HTR-8/SVneo (cell line): Measurements from ENCODE around the gene FBXL7.
"Not testable (repeated sequence)": the region's sequence is repeated elsewhere in the genome, so short reads cannot be mapped to it uniquely, and the experiment has no call there.

ENCODE experiments used
- DNase-seq: peaks from one replicate; pipeline ENCODE4 v3.0.0; 2011; ENCODE audit warnings: low spot score, mixed read lengths; ENCODE audit not compliant: insufficient read length
- FAIRE-seq: peaks from 2 replicates; lab custom pipeline; 2011; peaks lifted over from hg19 to GRCh38; lab: Jason Lieb, UNC

FBXL7 gene

DNA sequence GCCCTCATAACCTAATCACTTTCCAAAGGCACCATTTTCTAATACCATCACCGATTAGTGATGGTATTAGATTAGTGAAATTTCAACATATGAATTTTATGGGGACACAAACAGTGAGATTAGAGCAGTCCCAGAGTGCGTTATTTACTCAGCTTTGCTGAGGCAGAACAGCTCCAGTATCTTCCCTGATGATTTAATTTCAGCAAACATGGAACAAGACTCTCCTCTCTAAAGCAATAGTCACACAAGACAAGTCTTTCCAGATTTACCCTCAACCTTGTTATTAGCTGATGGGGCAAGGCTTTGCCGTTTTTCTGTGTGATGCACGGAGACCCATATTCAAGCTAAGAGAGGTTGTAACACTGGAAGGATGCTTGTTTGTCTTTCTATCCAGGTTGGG lies 333.4 kb downstream of the FBXL7 start:
- no peak for FAIRE-seq
- no peak for DNase-seq

DNA sequence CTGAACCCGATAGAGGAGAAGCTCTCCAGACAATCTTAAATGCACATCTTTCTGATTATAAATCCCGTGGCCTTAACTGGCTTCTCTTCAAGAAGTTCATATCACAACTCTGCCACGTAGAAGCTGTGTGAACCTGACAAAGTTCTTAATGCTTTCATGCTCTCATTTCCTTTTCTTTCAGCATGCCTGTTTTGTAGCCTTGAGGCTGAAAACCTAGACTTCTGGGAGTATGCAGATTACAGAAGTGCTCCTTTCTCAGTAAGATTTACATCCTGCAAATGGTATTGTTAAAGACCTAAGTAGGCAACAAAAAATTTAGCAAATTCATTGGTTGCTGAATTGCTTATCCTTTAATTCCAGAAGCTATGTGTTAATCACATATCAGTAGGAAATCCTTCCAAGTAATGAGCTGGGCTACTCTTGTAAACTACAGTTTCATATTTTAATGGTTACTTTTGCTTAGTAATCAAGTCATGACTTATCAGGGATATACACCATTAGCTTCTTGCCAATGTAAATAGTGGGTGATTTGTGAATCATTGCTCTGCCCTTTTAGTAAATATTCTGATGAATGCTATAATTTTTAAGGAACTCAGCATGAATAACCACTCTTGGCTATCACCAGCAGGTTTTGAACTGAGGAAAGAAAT lies 334.7 kb downstream of the FBXL7 start:
- no peak for FAIRE-seq
- DNase-seq, result peak; percentile 29

DNA sequence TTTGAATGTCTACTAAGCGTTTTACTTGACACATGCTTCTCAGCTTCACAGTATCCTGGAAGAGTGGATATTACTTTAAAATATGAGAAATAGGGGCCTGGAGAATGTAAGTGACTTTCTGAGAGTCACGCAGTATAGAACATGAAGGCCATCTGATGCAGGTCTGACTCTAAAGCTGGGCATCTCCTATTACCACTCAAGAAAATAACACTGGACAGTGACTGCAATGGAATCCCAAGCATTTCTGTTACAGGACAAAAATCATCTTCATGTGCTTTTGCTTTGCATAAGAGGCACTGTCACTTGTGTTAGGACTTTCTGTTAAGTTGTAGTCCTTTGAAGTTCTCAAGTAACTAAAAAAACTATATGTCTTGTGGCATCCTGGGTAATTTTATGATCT lies 335.5 kb downstream of the FBXL7 start:
- FAIRE-seq, result peak; percentile 68

DNA sequence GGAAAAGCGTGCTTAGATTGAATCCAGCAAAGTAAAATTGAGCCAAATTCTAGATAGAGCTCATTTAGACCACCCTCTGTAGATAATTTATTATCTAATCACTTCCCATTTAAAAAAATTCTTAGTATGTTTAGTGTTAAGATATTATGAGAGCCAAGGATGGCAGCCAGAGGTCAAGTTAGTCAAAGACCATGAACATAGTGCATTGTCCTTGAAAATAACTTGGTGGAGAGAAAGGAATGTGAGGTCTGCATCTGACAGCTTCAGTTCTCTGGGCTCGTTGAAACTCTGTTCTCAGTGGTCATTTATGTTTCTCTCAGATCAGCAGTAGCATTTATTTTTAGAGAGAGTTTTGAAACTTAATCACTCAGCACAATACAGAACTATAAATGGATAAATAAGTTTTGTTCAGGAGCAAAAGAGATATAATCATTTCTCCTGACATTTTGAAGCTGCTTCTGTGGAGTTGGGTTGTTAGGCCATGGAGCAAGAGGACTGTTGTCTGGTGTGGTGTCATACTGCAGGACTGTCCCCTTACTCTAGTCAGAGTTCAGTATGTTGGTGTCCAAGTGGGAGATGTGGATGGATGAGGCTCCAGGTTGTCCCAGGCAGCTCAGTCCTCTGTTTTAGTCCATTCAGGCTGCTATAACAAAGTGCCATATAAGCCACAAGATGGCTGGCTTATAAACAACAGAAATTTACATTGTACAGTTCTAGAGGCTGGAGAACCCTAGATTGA lies 337.7 kb downstream of the FBXL7 start:
- no peak for DNase-seq
- peak; percentile 70 for FAIRE-seq

More for the DNA sequence above, 335.5 kb downstream of the FBXL7 start:
- DNase-seq, result peak; percentile 34

DNA sequence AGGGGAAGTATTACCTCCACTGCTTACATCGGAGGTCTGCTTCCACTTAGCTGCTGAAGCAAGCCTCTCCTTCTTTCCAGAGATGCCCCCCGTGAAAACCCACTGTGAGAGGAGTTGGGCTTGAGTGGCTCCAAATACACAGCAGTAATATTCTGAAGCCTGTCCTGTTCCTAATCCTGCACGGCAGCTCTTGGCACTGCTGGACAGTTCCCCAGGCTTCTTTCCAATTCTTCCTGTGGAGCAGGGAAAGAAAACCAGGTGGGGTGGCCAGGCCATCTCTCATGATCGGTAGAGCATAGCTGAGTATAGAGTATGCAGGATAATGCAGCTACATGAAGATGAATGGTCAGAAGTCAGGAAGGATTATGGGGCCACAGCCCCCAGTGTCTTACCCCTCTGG lies 344.3 kb downstream of the FBXL7 start:
- no peak for DNase-seq
- no peak for FAIRE-seq

DNA sequence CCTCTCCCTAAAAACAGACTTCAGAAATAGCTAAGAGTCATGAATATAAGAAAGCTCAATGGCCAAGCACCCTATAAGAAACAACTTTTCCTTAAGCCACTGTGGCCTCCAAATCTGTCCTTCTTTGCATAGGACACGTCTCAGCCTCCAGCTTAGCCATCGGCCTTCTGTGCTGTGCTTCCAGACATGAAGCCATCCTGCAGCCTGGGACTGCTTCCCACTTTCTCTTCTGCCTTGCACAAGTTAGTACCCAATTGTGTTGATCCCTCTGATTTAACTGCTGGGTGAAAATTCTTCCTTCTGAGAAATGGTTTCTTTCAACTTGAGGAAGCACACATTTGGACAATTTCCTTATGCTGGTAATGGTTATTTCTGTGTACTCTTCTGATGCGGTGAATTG lies 344.9 kb downstream of the FBXL7 start:
- FAIRE-seq, result peak; percentile 62
- no peak for DNase-seq

DNA sequence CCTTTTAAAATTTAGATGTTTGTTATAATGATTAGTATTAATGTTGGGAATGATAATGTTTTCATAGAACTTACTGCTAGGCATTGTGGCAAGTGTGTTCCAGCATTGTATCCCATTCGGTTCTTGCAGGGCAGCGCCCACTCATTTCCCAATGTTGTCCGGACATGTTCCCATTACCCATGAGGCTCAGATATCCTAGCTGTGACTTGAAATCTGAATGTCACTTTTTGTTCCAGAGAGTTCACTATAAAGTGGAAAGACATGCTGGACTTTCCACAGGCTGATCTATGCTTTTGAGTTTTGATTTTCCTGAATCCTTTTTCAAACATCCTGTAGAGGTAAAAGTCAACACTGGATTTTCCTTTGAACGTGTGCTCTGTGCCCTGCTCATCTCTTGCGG lies 350.6 kb downstream of the FBXL7 start:
- DNase-seq, result no peak
- FAIRE-seq, result no peak

DNA sequence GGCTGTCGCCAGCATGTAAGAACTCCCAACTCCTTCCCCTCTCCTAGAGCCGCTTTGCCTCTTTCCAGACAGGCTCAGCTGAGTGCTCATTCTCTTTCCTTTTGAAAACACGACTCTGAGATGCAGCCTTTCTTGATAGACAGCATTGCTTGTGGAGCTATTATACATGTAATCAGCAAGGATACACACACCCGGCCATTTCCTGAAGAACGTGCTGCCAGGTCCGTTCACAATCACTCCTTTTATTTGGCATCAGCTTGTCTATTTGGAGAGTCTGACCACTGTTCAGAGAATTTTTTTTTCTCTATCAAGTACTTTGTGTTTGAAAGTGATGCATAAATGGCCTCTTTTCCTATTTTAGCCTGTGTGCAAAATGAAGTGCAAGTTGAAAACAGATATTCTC lies 351.0 kb downstream of the FBXL7 start:
- FAIRE-seq, result no peak
- no peak for DNase-seq

DNA sequence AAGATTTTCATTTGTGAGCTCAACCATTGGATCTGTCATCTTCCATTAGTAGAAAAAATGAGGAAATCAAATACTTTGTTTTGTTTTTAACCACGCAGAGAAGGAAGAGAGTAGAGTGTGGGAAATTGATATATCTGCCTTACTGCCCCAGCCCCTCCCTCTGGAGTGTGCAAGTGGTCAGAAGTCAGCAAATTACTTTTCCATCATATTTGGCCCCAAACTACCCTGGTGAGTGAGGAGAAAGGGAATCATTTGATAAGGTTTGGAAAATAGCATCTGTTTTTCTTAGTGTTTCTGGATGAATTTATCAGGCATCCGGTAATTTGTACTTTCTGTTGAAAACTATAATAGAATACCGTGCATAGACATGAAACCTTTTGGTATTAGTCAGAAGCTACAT lies 352.2 kb downstream of the FBXL7 start:
- DNase-seq, result no peak
- no peak for FAIRE-seq

DNA sequence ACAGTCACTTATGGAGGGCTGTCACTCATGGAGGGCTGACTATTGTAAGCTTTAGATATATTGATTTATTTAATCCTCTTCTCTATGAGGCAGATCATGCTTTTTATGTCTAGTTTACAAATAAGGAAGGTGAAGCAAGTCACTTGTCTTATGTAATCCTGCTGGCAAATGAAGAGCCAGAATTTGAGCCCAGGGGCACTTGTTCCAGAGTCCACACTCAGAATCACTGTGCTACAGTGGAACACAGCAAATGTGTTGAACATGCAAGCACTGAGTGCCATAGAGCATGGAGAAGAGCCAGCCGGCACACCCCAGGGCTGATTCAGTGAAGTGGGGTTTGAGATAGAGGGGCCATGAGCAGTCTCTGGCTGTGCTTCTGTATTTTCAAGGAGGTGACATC lies 353.0 kb downstream of the FBXL7 start:
- DNase-seq (no peak), FAIRE-seq (no peak)

DNA sequence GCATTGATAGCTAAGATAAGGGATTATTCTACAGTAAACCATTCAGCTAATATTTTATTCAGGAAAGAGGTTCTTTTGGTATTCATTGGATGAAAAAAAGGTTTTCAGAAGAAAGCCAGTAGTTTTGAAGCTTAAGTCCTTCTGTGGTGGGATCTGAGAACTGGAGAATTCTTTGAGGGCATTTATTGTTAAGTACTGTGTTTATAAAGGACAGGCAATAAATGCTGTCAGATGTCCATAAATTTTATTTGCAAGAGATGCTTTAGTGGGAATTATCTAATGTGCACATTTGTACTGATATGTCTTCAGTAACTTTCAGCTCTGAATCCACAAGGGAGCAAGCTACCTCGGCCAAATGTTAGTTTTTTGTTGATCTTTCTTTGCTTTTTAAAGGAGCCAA lies 358.3 kb downstream of the FBXL7 start:
- FAIRE-seq, result no peak
- DNase-seq, result no peak

DNA sequence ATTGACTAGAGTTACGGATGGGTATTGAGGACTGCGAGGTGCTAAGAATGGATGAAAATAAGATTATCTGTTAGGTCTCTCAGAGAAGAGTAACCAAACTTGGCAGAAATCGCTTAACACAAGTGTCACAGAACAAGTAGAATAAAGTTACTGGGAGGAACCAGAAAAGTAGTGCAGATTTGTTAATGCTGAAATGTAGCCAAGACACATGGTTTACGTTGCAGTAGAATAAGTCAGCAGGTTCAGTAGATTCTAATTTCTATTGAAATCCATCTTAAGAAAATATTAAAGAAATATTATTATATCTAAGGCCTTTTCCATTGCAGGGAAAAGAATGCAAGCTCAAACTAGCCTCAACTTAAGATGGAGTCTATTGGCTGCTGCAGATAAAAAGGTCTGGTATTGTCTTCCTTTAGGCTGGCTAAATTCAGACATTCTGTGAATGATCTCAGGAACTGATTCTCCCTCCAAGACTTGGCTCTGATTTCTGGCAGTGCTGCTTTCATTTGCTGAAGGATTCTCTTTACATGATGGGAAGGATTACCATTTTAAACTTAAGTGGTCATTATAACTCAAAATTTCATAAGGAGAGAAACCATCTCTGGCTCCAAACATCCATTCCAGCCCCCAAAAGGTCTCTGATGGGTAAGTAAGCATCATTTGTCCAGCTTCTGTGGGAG lies 364.7 kb downstream of the FBXL7 start:
- no peak for DNase-seq
- FAIRE-seq, result no peak

DNA sequence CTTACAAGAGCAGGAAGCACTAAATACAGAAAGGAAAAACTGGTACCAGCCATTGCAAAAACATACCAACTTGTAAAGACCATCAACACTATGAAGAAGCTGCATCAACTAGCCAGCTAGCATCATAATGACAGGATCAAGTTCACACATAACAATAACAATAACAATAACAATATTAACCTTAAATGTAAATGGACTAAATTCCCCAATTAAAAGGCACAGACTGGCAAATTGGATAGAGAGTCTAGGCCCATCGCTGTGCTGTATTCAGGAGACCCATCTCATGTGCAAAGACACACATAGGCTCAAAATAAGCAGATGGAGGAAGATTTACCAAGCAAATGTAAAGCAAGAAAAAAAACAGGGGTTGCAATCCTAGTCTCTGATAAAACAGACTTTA lies 372.3 kb downstream of the FBXL7 start:
- not testable (repeated sequence) for DNase-seq
- FAIRE-seq, result peak; percentile 28

DNA sequence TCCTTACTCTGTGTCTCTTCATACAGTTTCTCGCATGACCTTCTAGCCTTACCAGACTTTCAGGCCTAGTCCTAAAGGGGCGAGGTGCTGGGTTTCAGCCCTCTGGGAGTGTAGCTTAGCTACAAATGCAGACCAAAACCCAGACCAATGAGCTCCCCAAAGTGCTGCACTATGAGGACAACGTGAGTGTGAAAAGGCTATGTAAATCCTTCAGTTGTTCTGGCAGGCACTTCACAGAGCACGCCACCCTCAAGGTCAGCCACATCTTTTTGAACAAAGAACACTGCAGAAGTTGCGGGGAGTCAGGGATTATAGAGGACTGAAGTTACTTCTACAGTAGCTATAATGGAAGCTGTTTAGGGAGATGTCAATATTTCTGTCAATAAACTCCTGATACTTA lies 377.9 kb downstream of the FBXL7 start:
- FAIRE-seq, result peak; percentile 40
- no peak for DNase-seq

DNA sequence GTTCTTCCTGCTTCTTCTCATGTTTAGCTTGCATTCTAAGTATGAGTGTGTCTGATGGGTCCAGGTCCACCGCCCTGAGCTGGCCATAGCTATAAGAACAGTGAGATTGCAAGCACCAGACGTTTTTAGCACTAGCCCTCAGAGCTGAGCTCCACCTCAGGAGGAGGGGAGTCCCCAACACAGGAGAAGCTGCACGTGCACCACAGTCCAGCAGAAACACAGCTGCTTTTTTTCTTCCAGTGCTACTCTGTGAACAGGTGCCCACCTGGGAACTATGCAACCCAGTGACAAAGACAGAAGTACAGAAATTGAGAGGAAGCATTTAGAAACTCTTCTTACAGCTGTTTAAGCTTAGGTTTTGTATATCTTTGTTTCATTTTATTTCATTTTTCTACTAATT lies 380.2 kb downstream of the FBXL7 start:
- FAIRE-seq, result no peak
- no peak for DNase-seq

DNA sequence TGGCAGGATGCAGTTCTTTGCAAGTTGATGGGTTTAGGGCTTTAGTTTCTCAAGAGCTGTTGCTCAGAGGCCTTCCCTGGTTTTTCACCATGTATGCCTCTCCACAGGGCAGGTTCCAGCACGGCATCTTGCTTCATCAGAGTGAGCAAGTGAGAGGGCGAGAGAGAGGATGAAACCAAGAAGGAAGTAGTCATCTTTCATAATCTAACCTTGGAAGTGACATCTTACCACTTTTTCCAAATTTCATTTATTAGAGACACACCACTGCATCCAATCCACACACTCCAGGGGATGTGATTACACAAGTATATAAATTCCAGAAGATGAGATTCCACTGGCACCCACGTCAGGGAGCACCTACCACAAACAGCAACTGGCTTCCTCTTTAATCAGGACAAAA lies 385.2 kb downstream of the FBXL7 start:
- no peak for DNase-seq
- FAIRE-seq, result no peak

DNA sequence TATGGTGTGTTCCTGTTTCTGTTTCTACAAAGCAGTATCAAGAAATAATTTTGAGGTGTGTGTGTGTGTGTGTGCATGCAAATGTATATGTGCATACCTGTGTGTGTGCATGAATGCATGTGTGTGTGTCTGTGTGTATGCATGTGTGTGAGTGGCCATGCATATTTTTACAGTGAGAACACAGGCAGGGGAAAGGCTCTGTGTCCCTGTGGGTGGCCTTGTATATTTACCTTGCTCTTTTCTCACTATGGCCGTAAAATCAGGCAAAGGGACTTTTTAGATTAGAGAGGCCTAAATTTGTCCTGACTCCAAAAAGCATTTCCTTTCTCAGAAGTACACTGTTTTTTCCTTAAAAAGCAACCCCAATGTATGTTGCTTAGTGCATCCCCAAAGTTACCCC lies 386.2 kb downstream of the FBXL7 start:
- no peak for FAIRE-seq
- no peak for DNase-seq

DNA sequence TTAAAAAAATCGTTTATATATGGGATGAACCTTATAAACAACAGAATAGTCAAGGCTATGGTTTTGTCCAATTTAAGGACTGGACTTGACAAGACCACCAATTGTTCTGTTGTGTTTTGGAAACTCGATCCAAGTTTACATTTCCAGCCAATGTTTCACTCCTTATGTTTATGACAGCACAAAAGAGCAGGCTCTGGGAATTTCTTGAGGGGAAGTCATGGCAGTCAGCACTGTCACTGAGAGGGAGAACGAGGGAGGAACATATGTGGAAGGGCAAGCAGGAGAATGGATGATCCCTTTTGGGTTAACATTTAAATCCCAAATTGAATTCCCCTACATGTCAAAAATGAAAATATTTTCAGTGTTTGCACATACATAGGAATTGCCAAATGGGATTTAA lies 387.1 kb downstream of the FBXL7 start:
- peak; percentile 20 for FAIRE-seq
- DNase-seq, result no peak

DNA sequence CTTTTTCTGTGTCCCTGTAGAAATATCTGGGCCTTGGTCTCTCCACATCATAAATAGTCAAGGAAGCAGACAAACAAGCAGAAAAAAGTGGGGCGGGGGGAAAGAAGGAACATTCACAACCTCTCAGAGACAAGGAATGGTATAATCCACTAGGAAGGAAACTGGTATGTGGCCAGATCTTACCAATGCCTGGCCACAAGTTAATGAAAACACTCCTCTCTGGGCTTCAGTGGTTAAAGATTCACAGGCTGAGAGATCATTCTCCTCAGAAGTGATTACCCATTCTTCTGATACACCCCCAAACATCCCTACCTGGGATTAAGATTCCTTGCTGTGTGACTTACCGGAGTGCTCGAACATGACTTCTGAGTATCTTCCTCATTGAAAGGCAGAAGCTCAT lies 389.0 kb downstream of the FBXL7 start:
- no peak for FAIRE-seq
- DNase-seq, result no peak

DNA sequence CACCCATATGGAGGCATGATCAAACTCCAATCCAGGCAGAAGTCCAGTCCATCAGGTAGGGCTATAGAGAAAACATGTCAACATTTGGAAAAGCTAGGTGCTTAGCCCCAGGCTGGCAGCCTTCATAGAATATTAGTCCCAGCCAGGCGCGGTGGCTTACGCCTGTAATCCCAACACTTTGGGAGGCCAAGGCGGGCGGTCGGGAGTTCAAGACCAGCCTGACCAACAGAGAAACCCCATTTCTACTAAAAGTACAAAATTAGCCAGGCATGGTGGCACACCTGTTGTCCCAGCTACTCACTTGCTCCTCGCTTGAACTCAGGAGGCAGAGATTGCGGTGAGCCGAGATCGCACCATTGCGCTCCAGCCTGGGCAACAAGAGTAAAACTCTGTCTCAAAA lies 393.9 kb downstream of the FBXL7 start:
- DNase-seq (no peak), FAIRE-seq (no peak)

DNA sequence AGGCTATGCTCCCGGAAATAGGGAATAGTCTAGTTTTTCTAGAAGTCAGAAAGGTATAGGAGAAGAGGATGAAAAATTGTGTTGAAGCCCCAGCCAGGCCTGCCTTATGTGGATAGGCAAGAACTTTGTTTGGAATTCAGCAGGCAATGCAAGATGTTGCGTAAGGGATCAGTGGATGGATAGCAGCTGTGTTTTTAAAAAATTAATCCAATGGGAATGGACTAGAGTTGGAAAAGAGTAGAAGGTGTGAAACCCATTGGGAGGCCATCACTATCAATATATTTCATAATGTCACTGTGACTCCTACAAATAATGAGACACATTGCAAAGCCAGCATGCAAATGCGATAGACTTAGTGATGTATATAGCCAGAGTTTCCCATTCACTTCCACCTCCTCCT lies 397.7 kb downstream of the FBXL7 start:
- DNase-seq (no peak), FAIRE-seq (no peak)

DNA sequence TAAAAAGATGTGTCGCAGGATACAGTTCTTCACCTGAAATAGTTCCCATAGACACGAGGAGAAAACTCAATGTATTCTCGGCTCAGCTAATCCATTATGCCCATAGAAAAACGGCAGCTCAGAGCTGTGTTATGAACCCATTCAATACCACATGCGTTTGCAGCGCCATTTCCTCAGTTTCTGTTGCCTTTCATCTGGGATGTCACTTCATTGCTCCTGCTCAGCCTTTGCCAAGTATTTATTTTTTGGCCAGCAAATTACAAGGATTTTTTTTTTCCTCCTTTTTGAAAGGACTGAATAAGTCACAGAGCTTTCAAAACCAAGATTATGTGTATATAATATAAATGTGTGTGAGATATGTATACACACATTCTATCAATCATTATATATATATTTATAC lies 398.7 kb downstream of the FBXL7 start:
- DNase-seq (no peak), FAIRE-seq (no peak)
